GM19351 (cell line): Measurements from ENCODE around the gene ADCK2.
"Not testable (repeated sequence)": the region's sequence is repeated elsewhere in the genome, so short reads cannot be mapped to it uniquely, and the experiment has no call there.

ENCODE experiments used
- ATAC-seq: cut with Tn5 transposase; IDR thresholded peaks from one replicate; pipeline ENCODE4 v1.9.1; 2021; ENCODE audit warnings: mild to moderate bottlenecking, moderate library complexity; ENCODE audit not compliant: unreplicated experiment

The ADCK2 gene

GRCh38 chr7:140672382-140673062, at the start of gene ADCK2:
Gene ADCK2, plus strand, starts transcription at chr7:140672945. Its CDS starts 386 bp downstream, at chr7:140673331.
- ATAC-seq, result peak; percentile 49

- ATAC-seq, result no peak
Measured at GRCh38 chr7:140623980-140624379, 48.8 kb upstream of the ADCK2 start.

- ATAC-seq, result no peak
Measured at GRCh38 chr7:140624392-140625191, 48.2 kb upstream of the ADCK2 start.

GRCh38 chr7:140625192-140625558, 47.6 kb upstream of the ADCK2 start:
- ATAC-seq, result not testable (repeated sequence)

GRCh38 chr7:140625908-140626868, 46.6 kb upstream of the ADCK2 start:
- no peak for ATAC-seq

- no peak for ATAC-seq
Measured at GRCh38 chr7:140631021-140631420, 41.7 kb upstream of the ADCK2 start.

- no peak for ATAC-seq
Measured at GRCh38 chr7:140631602-140632001, 41.1 kb upstream of the ADCK2 start.

GRCh38 chr7:140635345-140635744, 37.4 kb upstream of the ADCK2 start:
- no peak for ATAC-seq

GRCh38 chr7:140635816-140636215, 36.9 kb upstream of the ADCK2 start:
- no peak for ATAC-seq

- no peak for ATAC-seq
Measured at GRCh38 chr7:140637400-140637799, 35.3 kb upstream of the ADCK2 start.

- ATAC-seq, result no peak
Measured at GRCh38 chr7:140638173-140638791, 34.5 kb upstream of the ADCK2 start.

GRCh38 chr7:140639366-140640053, 33.2 kb upstream of the ADCK2 start:
- ATAC-seq, result no peak

GRCh38 chr7:140640060-140640637, 32.6 kb upstream of the ADCK2 start:
- no peak for ATAC-seq

- ATAC-seq, result no peak
Measured at GRCh38 chr7:140640727-140641523, 31.8 kb upstream of the ADCK2 start, which contains the start of gene DENND2A. Gene DENND2A, minus strand, starts transcription at chr7:140640813. Its CDS starts 38,416 bp downstream, at chr7:140602397.

- no peak for ATAC-seq
Measured at GRCh38 chr7:140641524-140642195, 31.1 kb upstream of the ADCK2 start.

GRCh38 chr7:140643416-140643815, 29.3 kb upstream of the ADCK2 start:
- no peak for ATAC-seq

- not testable (repeated sequence) for ATAC-seq
Measured at GRCh38 chr7:140644761-140645160, 28.0 kb upstream of the ADCK2 start.

GRCh38 chr7:140645166-140645900, 27.4 kb upstream of the ADCK2 start:
- ATAC-seq, result no peak
